Progenitor cell of endocrine pancreas (in vitro differentiated cells): ENCODE data around the gene EOMES. TPM values are rescaled to one million over a fixed set of nuclear protein-coding genes. Genes with fewer than 3 reads are reported as not detected.

ENCODE experiments used
- DNase-seq: peaks from one replicate; pipeline ENCODE4 v3.0.0; 2021; ENCODE audit warnings: low spot score; ENCODE audit not compliant: unreplicated experiment
- H3K27ac Mint-ChIP-seq: 2 replicates; pipeline ENCODE4 v1.8.0; 2021; ENCODE audit warnings: mild to moderate bottlenecking, moderate library complexity, mixed read lengths
- H3K27me3 Mint-ChIP-seq: 2 replicates; pipeline ENCODE4 v1.8.0; 2021; ENCODE audit warnings: mixed read lengths
- H3K36me3 Mint-ChIP-seq: 2 replicates; pipeline ENCODE4 v1.8.0; 2022; ENCODE audit warnings: mixed read lengths; ENCODE audit not compliant: insufficient read depth
- H3K4me1 Mint-ChIP-seq: 2 replicates; pipeline ENCODE4 v1.8.0; 2021; ENCODE audit warnings: low read depth, mixed read lengths
- H3K4me3 Mint-ChIP-seq: 2 replicates; pipeline ENCODE4 v1.8.0; 2021; ENCODE audit warnings: low read depth, mild to moderate bottlenecking, moderate library complexity, mixed read lengths
- H3K9me3 Mint-ChIP-seq: 2 replicates; pipeline ENCODE4 v1.8.0; 2021; ENCODE audit warnings: low read depth, mixed read lengths
- CTCF ChIP-seq: fragments of 200-600 bp; sonication (generic); IDR thresholded peaks from one replicate; pipeline ENCODE4 v1.5.0; 2021; ENCODE audit warnings: antibody characterized with exemption, mild to moderate bottlenecking; ENCODE audit not compliant: unreplicated experiment
- total RNA-seq: library from RNA; stranded (reverse); gene quantifications from 2 replicates; pipeline ENCODE4 v1.2.1, GENCODE V29; 2021

Gene EOMES
- total RNA-seq, 1 donor from 2014 or later, result not detected

GRCh38 chr3:27686642-27687041 is 35.5 kb downstream of the EOMES start:
- no peaks in the 10 kb centered on the region for H3K36me3 Mint-ChIP-seq
- H3K4me1 Mint-ChIP-seq, result no peaks in the 10 kb centered on the region
- H3K9me3 Mint-ChIP-seq, result peaks cover 13% of the 10 kb centered on the region
- no peak for TF ChIP-seq CTCF
- H3K4me3 Mint-ChIP-seq, result no peak overlapping the region
- no peak overlapping the region for H3K27ac Mint-ChIP-seq
- DNase-seq, result no peak
- H3K27me3 Mint-ChIP-seq, result no peaks in the 10 kb centered on the region

DNA sequence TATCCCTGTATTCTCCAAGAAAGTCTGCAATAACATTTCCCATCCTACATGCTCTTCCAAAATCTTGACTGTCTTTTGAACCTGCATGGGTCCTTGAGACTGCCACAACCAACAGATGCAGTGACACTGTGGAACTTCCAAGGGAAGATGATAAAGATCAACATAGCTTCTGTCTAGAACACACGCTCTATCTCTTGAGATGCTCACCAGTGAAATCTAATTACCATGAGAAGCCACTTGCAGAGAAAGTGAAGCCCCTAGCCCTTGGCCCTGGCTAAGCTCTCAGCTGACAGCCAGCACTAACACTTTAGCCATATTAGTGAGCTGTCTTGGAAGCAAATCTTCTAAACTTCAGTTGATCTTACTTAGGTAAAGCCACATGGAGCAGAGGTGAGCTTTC is 36.6 kb downstream of the EOMES start:
- Mint-ChIP-seq H3K27me3 (no peaks in the 10 kb centered on the region), H3K27ac (no peak overlapping the region), H3K9me3 (peaks cover 5% of the 10 kb centered on the region), H3K4me1 (peaks cover 7% of the 10 kb centered on the region), H3K4me3 (no peak overlapping the region), H3K36me3 (no peaks in the 10 kb centered on the region)
- no peak for DNase-seq
- no peak for TF ChIP-seq CTCF

GRCh38 chr3:27684302-27684701 is 37.8 kb downstream of the EOMES start:
- no peak for DNase-seq
- Mint-ChIP-seq H3K4me3 (no peak overlapping the region), H3K36me3 (no peaks in the 10 kb centered on the region), H3K27me3 (no peaks in the 10 kb centered on the region), H3K4me1 (peaks cover 7% of the 10 kb centered on the region), H3K9me3 (no peaks in the 10 kb centered on the region), H3K27ac (no peak overlapping the region)
- TF ChIP-seq CTCF, result no peak

GRCh38 chr3:27681249-27681748 is 40.8 kb downstream of the EOMES start:
- H3K27ac Mint-ChIP-seq, result peak overlapping the region; percentile 83
- peak overlapping the region; percentile 60 for H3K4me3 Mint-ChIP-seq
- no peak for DNase-seq
- H3K36me3 Mint-ChIP-seq, result no peaks in the 10 kb centered on the region
- peak; percentile 73 for TF ChIP-seq CTCF
- no peaks in the 10 kb centered on the region for H3K9me3 Mint-ChIP-seq
- H3K4me1 Mint-ChIP-seq, result peaks cover 13% of the 10 kb centered on the region
- no peaks in the 10 kb centered on the region for H3K27me3 Mint-ChIP-seq

- Mint-ChIP-seq H3K27me3 (no peaks in the 10 kb centered on the region), H3K36me3 (no peaks in the 10 kb centered on the region), H3K4me1 (peaks cover 13% of the 10 kb centered on the region), H3K27ac (peak overlapping the region; percentile 39), H3K4me3 (peak overlapping the region; percentile 60), H3K9me3 (no peaks in the 10 kb centered on the region)
- TF ChIP-seq CTCF, result no peak
- no peak for DNase-seq
Measured at GRCh38 chr3:27680517-27681246, 41.4 kb downstream of the EOMES start.
